OCI-LY1 (cell line): ENCODE data around the gene JMJD1C.
"Not testable (repeated sequence)": the region's sequence is repeated elsewhere in the genome, so short reads cannot be mapped to it uniquely, and the experiment has no call there.

Experiments used
- H2AFZ ChIP-seq: fragments of 200-600 bp; sonication (generic), shearing (Covaris generic); 2 replicates; pipeline ENCODE4 v1.6.0; 2014; ENCODE audit warnings: antibody characterized with exemption, mild to moderate bottlenecking, low read length
- H3F3A ChIP-seq: fragments of 200-600 bp; sonication (generic), shearing (Covaris generic); 2 replicates; pipeline ENCODE4 v1.6.0; 2014; ENCODE audit warnings: mild to moderate bottlenecking, antibody characterized with exemption, low read length, moderate library complexity; ENCODE audit not compliant: insufficient read depth
- H3K27ac ChIP-seq: fragments of 200-600 bp; sonication (generic); 2 replicates; pipeline ENCODE4 v1.5.1; 2014; ENCODE audit warnings: low read length, mixed run types, mild to moderate bottlenecking, low read depth; ENCODE audit not compliant: poor library complexity, severe bottlenecking
- H3K27me3 ChIP-seq: fragments of 200-600 bp; sonication (generic); 2 replicates; pipeline ENCODE4 v1.6.0; 2014; ENCODE audit warnings: antibody characterized with exemption, mild to moderate bottlenecking, low read length, moderate library complexity; ENCODE audit not compliant: insufficient read depth
- H3K36me3 ChIP-seq: fragments of 200-600 bp; sonication (generic); 2 replicates; pipeline ENCODE4 v1.6.1; 2014; ENCODE audit warnings: mild to moderate bottlenecking, antibody characterized with exemption, low read length, moderate library complexity, mixed read lengths; ENCODE audit not compliant: insufficient read depth
- H3K4me1 ChIP-seq: fragments of 200-600 bp; sonication (generic); 2 replicates; pipeline ENCODE4 v1.5.1; 2014; ENCODE audit warnings: mild to moderate bottlenecking, low read length, moderate library complexity; ENCODE audit not compliant: insufficient read depth, severe bottlenecking
- H3K4me2 ChIP-seq: fragments of 200-600 bp; sonication (generic), shearing (Covaris generic); 2 replicates; pipeline ENCODE4 v1.6.1; 2014; ENCODE audit warnings: low read length
- H3K4me3 ChIP-seq: fragments of 200-600 bp; sonication (generic); 2 replicates; pipeline ENCODE4 v1.5.1; 2014; ENCODE audit warnings: low read length, low read depth, mild to moderate bottlenecking, mixed read lengths; ENCODE audit not compliant: poor library complexity, severe bottlenecking
- H3K79me2 ChIP-seq: fragments of 200-600 bp; shearing (Covaris generic); 2 replicates; pipeline ENCODE4 v1.6.1; 2016; ENCODE audit warnings: mixed run types, low read length, mixed read lengths; ENCODE audit not compliant: insufficient read depth
- H3K9ac ChIP-seq: fragments of 200-600 bp; sonication (generic), shearing (Covaris generic); 2 replicates; pipeline ENCODE4 v1.6.1; 2014; ENCODE audit warnings: mild to moderate bottlenecking, low read length, mixed read lengths
- H3K9me2 ChIP-seq: fragments of 200-600 bp; sonication (generic), shearing (Covaris generic); 2 replicates; pipeline ENCODE4 v1.6.1; 2014; ENCODE audit warnings: low read depth, mild to moderate bottlenecking, low read length, mixed read lengths
- H3K9me3 ChIP-seq: fragments of 200-600 bp; shearing (Covaris generic); 2 replicates; pipeline ENCODE4 v1.6.1; 2014; ENCODE audit warnings: low read length, mixed read lengths
- H4K20me1 ChIP-seq: fragments of 200-600 bp; sonication (generic), shearing (Covaris generic); 2 replicates; pipeline ENCODE4 v1.6.0; 2016; ENCODE audit warnings: mild to moderate bottlenecking, low read length; ENCODE audit not compliant: insufficient read depth
- CTCF ChIP-seq: fragments of 200-600 bp; sonication (generic), shearing (Covaris generic); IDR thresholded peaks from 2 replicates; pipeline ENCODE4 v1.5.1; 2017; ENCODE audit warnings: mild to moderate bottlenecking, antibody characterized with exemption, low read length, moderate library complexity, mixed read lengths
- EZH2 ChIP-seq: fragments of 200-600 bp; sonication (generic), shearing (Covaris generic); IDR thresholded peaks from 2 replicates; pipeline ENCODE4 v1.8.0; 2017; ENCODE audit warnings: borderline replicate concordance, mixed run types, mild to moderate bottlenecking, antibody characterized with exemption, low read length, moderate library complexity, mixed read lengths

The JMJD1C gene

GRCh38 chr10:63155388-63156020 is 310.3 kb downstream of the JMJD1C start:
- Histone ChIP-seq H3K27ac (no peak overlapping the region), H4K20me1 (no peaks in the 10 kb centered on the region), H3F3A (no peaks in the 10 kb centered on the region; the same call in 1 of the 2 replicates), H3K4me1 (no peaks in the 10 kb centered on the region), H2AFZ (no peak overlapping the region), H3K4me2 (no peak overlapping the region), H3K9me2 (no peaks in the 10 kb centered on the region), H3K79me2 (no peaks in the 10 kb centered on the region), H3K4me3 (no peak overlapping the region), H3K27me3 (no peaks in the 10 kb centered on the region), H3K9ac (no peak overlapping the region), H3K36me3 (peaks cover 40% of the 10 kb centered on the region), H3K9me3 (no peaks in the 10 kb centered on the region)
- TF ChIP-seq CTCF (no peak), EZH2 (no peak)

- Histone ChIP-seq H3K9me2 (no peaks in the 10 kb centered on the region), H2AFZ (no peak overlapping the region), H3K4me1 (no peaks in the 10 kb centered on the region), H3K36me3 (peaks cover 40% of the 10 kb centered on the region), H3K4me2 (no peak overlapping the region), H3K27ac (no peak overlapping the region), H3K27me3 (no peaks in the 10 kb centered on the region), H4K20me1 (no peaks in the 10 kb centered on the region), H3K9me3 (no peaks in the 10 kb centered on the region), H3K79me2 (no peaks in the 10 kb centered on the region), H3K4me3 (no peak overlapping the region), H3K9ac (no peak overlapping the region), H3F3A (no peaks in the 10 kb centered on the region; the same call in 1 of the 2 replicates)
- TF ChIP-seq CTCF (no peak), EZH2 (no peak)
Measured at GRCh38 chr10:63154546-63155387, 311.0 kb downstream of the JMJD1C start.

- not testable (repeated sequence) for H4K20me1 ChIP-seq, H3K4me3 ChIP-seq
Measured at GRCh38 chr10:63153868-63154545, 311.8 kb downstream of the JMJD1C start.

More at GRCh38 chr10:63153868-63154545, 311.8 kb downstream of the JMJD1C start:
- not testable (repeated sequence) for H3K9me2 ChIP-seq, H3K9ac ChIP-seq, H3K79me2 ChIP-seq, H2AFZ ChIP-seq, H3K4me2 ChIP-seq, H3K9me3 ChIP-seq, H3K27me3 ChIP-seq, H3K27ac ChIP-seq, H3F3A ChIP-seq, H3K4me1 ChIP-seq
- H3K36me3 ChIP-seq: peaks cover 43% of the 10 kb centered on the region
